ENCODE results near the gene PDPK1.
"Not testable (repeated sequence)": the region's sequence is repeated elsewhere in the genome, so short reads cannot be mapped to it uniquely, and the experiment has no call there.

PDPK1 gene

GRCh38 chr16:2587891-2588565 is 50.2 kb downstream of the PDPK1 start:
- no peak overlapping the region for H3K9ac ChIP-seq (ENCODE audit: low read length)
- H3K9me3 ChIP-seq (ENCODE audit: control insufficient read depth, low read depth, low read length), result no peaks in the 10 kb centered on the region
- no peaks in the 10 kb centered on the region for H3K27me3 ChIP-seq (ENCODE audit: control insufficient read depth, insufficient read depth, low read length)
- H3K27ac ChIP-seq (ENCODE audit: low read length), result no peak overlapping the region
- H3K36me3 ChIP-seq (ENCODE audit: control insufficient read depth, low read depth, low read length), result peaks cover 14% of the 10 kb centered on the region
- H3K4me1 ChIP-seq (ENCODE audit: control insufficient read depth, low read depth, low read length), result no peaks in the 10 kb centered on the region
- no peak overlapping the region for H3K4me3 ChIP-seq (ENCODE audit: low read length)

- H3K36me3 ChIP-seq (ENCODE audit: control insufficient read depth, low read depth, low read length), result peaks cover 12% of the 10 kb centered on the region
- no peak overlapping the region for H3K4me3 ChIP-seq (ENCODE audit: low read length)
- H3K4me1 ChIP-seq (ENCODE audit: control insufficient read depth, low read depth, low read length), result no peaks in the 10 kb centered on the region
- no peak overlapping the region for H3K27ac ChIP-seq (ENCODE audit: low read length)
- H3K9ac ChIP-seq (ENCODE audit: low read length), result no peak overlapping the region
- no peaks in the 10 kb centered on the region for H3K9me3 ChIP-seq (ENCODE audit: control insufficient read depth, low read depth, low read length)
- no peaks in the 10 kb centered on the region for H3K27me3 ChIP-seq (ENCODE audit: control insufficient read depth, insufficient read depth, low read length)
Observed at GRCh38 chr16:2591476-2592240, 53.8 kb downstream of the PDPK1 start.

GRCh38 chr16:2592786-2593185 is 55.0 kb downstream of the PDPK1 start:
- Histone ChIP-seq H3K27me3 (ENCODE audit: control insufficient read depth, insufficient read depth, low read length) (no peaks in the 10 kb centered on the region), H3K4me1 (ENCODE audit: control insufficient read depth, low read depth, low read length) (no peaks in the 10 kb centered on the region), H3K4me3 (ENCODE audit: low read length) (no peak overlapping the region), H3K27ac (ENCODE audit: low read length) (no peak overlapping the region), H3K9ac (ENCODE audit: low read length) (no peak overlapping the region), H3K9me3 (ENCODE audit: control insufficient read depth, low read depth, low read length) (no peaks in the 10 kb centered on the region), H3K36me3 (ENCODE audit: control insufficient read depth, low read depth, low read length) (peaks cover 3% of the 10 kb centered on the region)

GRCh38 chr16:2595393-2596205 is 57.8 kb downstream of the PDPK1 start:
- H3K4me3 ChIP-seq (ENCODE audit: low read length), result no peak overlapping the region
- no peaks in the 10 kb centered on the region for H3K4me1 ChIP-seq (ENCODE audit: control insufficient read depth, low read depth, low read length)
- no peaks in the 10 kb centered on the region for H3K9me3 ChIP-seq (ENCODE audit: control insufficient read depth, low read depth, low read length)
- H3K27me3 ChIP-seq (ENCODE audit: control insufficient read depth, insufficient read depth, low read length), result no peaks in the 10 kb centered on the region
- H3K36me3 ChIP-seq (ENCODE audit: control insufficient read depth, low read depth, low read length), result peaks cover 3% of the 10 kb centered on the region
- no peak overlapping the region for H3K27ac ChIP-seq (ENCODE audit: low read length)
- no peak overlapping the region for H3K9ac ChIP-seq (ENCODE audit: low read length)

GRCh38 chr16:2596747-2597559 is 59.1 kb downstream of the PDPK1 start:
- Histone ChIP-seq H3K4me1 (ENCODE audit: control insufficient read depth, low read depth, low read length) (no peaks in the 10 kb centered on the region), H3K9ac (ENCODE audit: low read length) (no peak overlapping the region)

GRCh38 chr16:2597560-2597902 is 59.7 kb downstream of the PDPK1 start:
- Histone ChIP-seq H3K27ac (ENCODE audit: low read length) (no peak overlapping the region), H3K9ac (ENCODE audit: low read length) (no peak overlapping the region), H3K36me3 (ENCODE audit: control insufficient read depth, low read depth, low read length) (peaks cover 3% of the 10 kb centered on the region), H3K4me1 (ENCODE audit: control insufficient read depth, low read depth, low read length) (no peaks in the 10 kb centered on the region), H3K27me3 (ENCODE audit: control insufficient read depth, insufficient read depth, low read length) (no peaks in the 10 kb centered on the region), H3K4me3 (ENCODE audit: low read length) (no peak overlapping the region), H3K9me3 (ENCODE audit: control insufficient read depth, low read depth, low read length) (no peaks in the 10 kb centered on the region)

More at GRCh38 chr16:2596747-2597559, 59.1 kb downstream of the PDPK1 start:
- Histone ChIP-seq H3K27me3 (ENCODE audit: control insufficient read depth, insufficient read depth, low read length) (no peaks in the 10 kb centered on the region), H3K36me3 (ENCODE audit: control insufficient read depth, low read depth, low read length) (peaks cover 3% of the 10 kb centered on the region), H3K27ac (ENCODE audit: low read length) (no peak overlapping the region), H3K4me3 (ENCODE audit: low read length) (no peak overlapping the region), H3K9me3 (ENCODE audit: control insufficient read depth, low read depth, low read length) (no peaks in the 10 kb centered on the region)

GRCh38 chr16:2598133-2598641 is 60.4 kb downstream of the PDPK1 start:
- Histone ChIP-seq H3K27ac (ENCODE audit: low read length) (no peak overlapping the region), H3K27me3 (ENCODE audit: control insufficient read depth, insufficient read depth, low read length) (no peaks in the 10 kb centered on the region)

GRCh38 chr16:2598723-2599122 is 60.9 kb downstream of the PDPK1 start:
- H3K9me3 ChIP-seq (ENCODE audit: control insufficient read depth, low read depth, low read length), result no peaks in the 10 kb centered on the region
- H3K9ac ChIP-seq (ENCODE audit: low read length), result no peak overlapping the region
- no peaks in the 10 kb centered on the region for H3K27me3 ChIP-seq (ENCODE audit: control insufficient read depth, insufficient read depth, low read length)
- H3K36me3 ChIP-seq (ENCODE audit: control insufficient read depth, low read depth, low read length), result peaks cover 3% of the 10 kb centered on the region
- H3K27ac ChIP-seq (ENCODE audit: low read length), result no peak overlapping the region
- H3K4me1 ChIP-seq (ENCODE audit: control insufficient read depth, low read depth, low read length), result no peaks in the 10 kb centered on the region
- no peak overlapping the region for H3K4me3 ChIP-seq (ENCODE audit: low read length)

More at GRCh38 chr16:2598133-2598641, 60.4 kb downstream of the PDPK1 start:
- Histone ChIP-seq H3K9ac (ENCODE audit: low read length) (no peak overlapping the region), H3K4me3 (ENCODE audit: low read length) (no peak overlapping the region), H3K9me3 (ENCODE audit: control insufficient read depth, low read depth, low read length) (no peaks in the 10 kb centered on the region), H3K36me3 (ENCODE audit: control insufficient read depth, low read depth, low read length) (peaks cover 3% of the 10 kb centered on the region), H3K4me1 (ENCODE audit: control insufficient read depth, low read depth, low read length) (no peaks in the 10 kb centered on the region)

GRCh38 chr16:2599165-2599564 is 61.3 kb downstream of the PDPK1 start:
- not testable (repeated sequence) for H3K27me3 ChIP-seq (ENCODE audit: control insufficient read depth, insufficient read depth, low read length); H3K36me3 ChIP-seq (ENCODE audit: control insufficient read depth, low read depth, low read length); H3K9ac ChIP-seq (ENCODE audit: low read length); H3K27ac ChIP-seq (ENCODE audit: low read length); H3K4me3 ChIP-seq (ENCODE audit: low read length); H3K4me1 ChIP-seq (ENCODE audit: control insufficient read depth, low read depth, low read length); H3K9me3 ChIP-seq (ENCODE audit: control insufficient read depth, low read depth, low read length)

GRCh38 chr16:2599785-2600184 is 62.0 kb downstream of the PDPK1 start:
- H3K4me1 ChIP-seq (ENCODE audit: control insufficient read depth, low read depth, low read length); H3K27me3 ChIP-seq (ENCODE audit: control insufficient read depth, insufficient read depth, low read length); H3K9me3 ChIP-seq (ENCODE audit: control insufficient read depth, low read depth, low read length); H3K9ac ChIP-seq (ENCODE audit: low read length); H3K27ac ChIP-seq (ENCODE audit: low read length); H3K36me3 ChIP-seq (ENCODE audit: control insufficient read depth, low read depth, low read length); H3K4me3 ChIP-seq (ENCODE audit: low read length): not testable (repeated sequence)

Data from iPS-18a (cell line).